Liver (tissue), 3 donors: ENCODE measurements around the gene DHRS12.

Experiments
- EGR1 ChIP-seq, 2 donors: IDR thresholded peaks; 2 replicates each; pipeline ENCODE4 v1.6.1; 2016 to 2018; ENCODE audit warnings: antibody characterized with exemption in 2 of 2, low read depth in 2 of 2
- GABPA ChIP-seq, 2 donors: IDR thresholded peaks in 1 of 2; conservative IDR thresholded peaks in 1 of 2; 2 replicates each; pipeline ENCODE4 v1.6.1; 2016; ENCODE audit warnings: antibody characterized with exemption in 2 of 2, mild to moderate bottlenecking in 1 of 2, moderate library complexity in 1 of 2
- HNF4G ChIP-seq: IDR thresholded peaks from 2 replicates; pipeline ENCODE4 v1.6.1; 2016; ENCODE audit warnings: antibody characterized with exemption
- JUND ChIP-seq, 2 donors: IDR thresholded peaks; 2 replicates each; pipeline ENCODE4 v1.6.1; 2016; ENCODE audit warnings: antibody characterized with exemption in 2 of 2
- RXRA ChIP-seq, 2 donors: IDR thresholded peaks; 2 replicates each; pipeline ENCODE4 v1.6.1; 2017 to 2018; ENCODE audit warnings: antibody characterized with exemption in 2 of 2, mild to moderate bottlenecking in 1 of 2
- SP1 ChIP-seq: IDR thresholded peaks from 2 replicates; pipeline ENCODE4 v1.6.1; 2018; ENCODE audit warnings: antibody characterized with exemption, mild to moderate bottlenecking
- TAF1 ChIP-seq: conservative IDR thresholded peaks from 2 replicates; pipeline ENCODE4 v1.6.1; 2016; ENCODE audit warnings: antibody characterized with exemption, mild to moderate bottlenecking
- YY1 ChIP-seq: IDR thresholded peaks from 2 replicates; pipeline ENCODE4 v1.6.1; 2016; ENCODE audit warnings: antibody characterized with exemption, mild to moderate bottlenecking
- TF ChIP-seq, protein P1 (sequence below): fragments of 150-350 bp; IDR thresholded peaks from 2 replicates; pipeline ENCODE4 v1.5.1; 2017; ENCODE audit warnings: improper control_type of control experiment, low read depth, low read length; ENCODE audit not compliant: missing input control
- TF ChIP-seq, protein P2 (sequence below): IDR thresholded peaks from 2 replicates; pipeline ENCODE4 v1.6.1; 2016; ENCODE audit warnings: antibody characterized with exemption
- TF ChIP-seq, protein P3 (sequence below): IDR thresholded peaks from 2 replicates; pipeline ENCODE4 v1.6.1; 2016; ENCODE audit warnings: antibody characterized with exemption
- TF ChIP-seq, protein P4 (sequence below): IDR thresholded peaks from 2 replicates; pipeline ENCODE4 v1.6.1; 2016; ENCODE audit warnings: antibody characterized with exemption, mild to moderate bottlenecking
- TF ChIP-seq, protein P5 (sequence below): IDR thresholded peaks from 2 replicates; pipeline ENCODE4 v1.6.1; 2016; ENCODE audit warnings: antibody characterized with exemption
- donor health status: healthy.
- donor health status: healthy.

DNA sequence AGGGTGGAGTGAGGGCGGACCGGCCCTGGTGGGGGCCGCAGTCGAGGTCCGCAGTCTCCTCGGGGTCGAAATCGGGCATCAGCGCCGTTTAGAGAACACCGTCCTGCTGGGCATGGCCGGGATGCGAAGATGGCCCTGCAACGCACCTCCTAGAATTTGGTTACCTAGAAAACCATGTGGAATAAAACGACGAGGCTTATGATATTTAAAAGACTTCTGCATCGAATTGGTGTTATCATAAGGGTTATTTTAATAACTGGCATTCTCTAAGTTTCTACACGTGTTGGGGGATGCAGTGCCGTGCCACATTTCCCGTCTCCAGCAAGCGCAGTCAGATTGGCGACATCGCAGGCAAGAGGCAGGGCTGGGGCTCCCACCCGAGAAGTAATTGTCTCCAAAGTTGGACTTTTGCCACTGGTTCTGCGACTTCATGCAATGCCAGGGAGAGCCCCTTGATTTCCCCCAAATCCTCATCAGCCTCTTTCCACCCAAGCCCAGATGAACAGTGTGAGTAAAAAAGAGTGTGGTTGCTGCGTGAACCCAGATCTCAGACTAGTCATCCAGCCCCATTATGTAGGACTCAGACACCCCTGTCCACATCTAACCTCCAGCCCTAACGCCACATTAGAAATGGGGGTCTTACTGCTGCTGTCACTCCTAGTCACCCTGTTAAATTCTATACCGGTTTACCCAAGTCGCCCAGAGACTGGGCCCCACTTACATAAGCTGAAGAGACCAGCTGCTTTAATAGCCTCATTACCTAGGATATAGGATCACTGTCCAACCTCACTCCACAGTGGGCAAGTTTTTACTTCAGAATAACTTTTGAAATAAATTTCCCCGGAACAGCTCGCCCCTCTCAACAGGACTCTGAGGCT lies 571 bp upstream of the DHRS12 start:
- TF ChIP-seq, protein P1, sequence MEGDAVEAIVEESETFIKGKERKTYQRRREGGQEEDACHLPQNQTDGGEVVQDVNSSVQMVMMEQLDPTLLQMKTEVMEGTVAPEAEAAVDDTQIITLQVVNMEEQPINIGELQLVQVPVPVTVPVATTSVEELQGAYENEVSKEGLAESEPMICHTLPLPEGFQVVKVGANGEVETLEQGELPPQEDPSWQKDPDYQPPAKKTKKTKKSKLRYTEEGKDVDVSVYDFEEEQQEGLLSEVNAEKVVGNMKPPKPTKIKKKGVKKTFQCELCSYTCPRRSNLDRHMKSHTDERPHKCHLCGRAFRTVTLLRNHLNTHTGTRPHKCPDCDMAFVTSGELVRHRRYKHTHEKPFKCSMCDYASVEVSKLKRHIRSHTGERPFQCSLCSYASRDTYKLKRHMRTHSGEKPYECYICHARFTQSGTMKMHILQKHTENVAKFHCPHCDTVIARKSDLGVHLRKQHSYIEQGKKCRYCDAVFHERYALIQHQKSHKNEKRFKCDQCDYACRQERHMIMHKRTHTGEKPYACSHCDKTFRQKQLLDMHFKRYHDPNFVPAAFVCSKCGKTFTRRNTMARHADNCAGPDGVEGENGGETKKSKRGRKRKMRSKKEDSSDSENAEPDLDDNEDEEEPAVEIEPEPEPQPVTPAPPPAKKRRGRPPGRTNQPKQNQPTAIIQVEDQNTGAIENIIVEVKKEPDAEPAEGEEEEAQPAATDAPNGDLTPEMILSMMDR = no peak
- no peak for TF ChIP-seq GABPA (IDR thresholded peaks at IDR 0.05 in 1 of 2, conservative IDR thresholded peaks at IDR 0.05 in 1 of 2)
- no peak for TF ChIP-seq SP1
- no peak for TF ChIP-seq RXRA (IDR thresholded peaks at IDR 0.05)
- peak; percentile 57 for TF ChIP-seq YY1
- TF ChIP-seq, protein P2, sequence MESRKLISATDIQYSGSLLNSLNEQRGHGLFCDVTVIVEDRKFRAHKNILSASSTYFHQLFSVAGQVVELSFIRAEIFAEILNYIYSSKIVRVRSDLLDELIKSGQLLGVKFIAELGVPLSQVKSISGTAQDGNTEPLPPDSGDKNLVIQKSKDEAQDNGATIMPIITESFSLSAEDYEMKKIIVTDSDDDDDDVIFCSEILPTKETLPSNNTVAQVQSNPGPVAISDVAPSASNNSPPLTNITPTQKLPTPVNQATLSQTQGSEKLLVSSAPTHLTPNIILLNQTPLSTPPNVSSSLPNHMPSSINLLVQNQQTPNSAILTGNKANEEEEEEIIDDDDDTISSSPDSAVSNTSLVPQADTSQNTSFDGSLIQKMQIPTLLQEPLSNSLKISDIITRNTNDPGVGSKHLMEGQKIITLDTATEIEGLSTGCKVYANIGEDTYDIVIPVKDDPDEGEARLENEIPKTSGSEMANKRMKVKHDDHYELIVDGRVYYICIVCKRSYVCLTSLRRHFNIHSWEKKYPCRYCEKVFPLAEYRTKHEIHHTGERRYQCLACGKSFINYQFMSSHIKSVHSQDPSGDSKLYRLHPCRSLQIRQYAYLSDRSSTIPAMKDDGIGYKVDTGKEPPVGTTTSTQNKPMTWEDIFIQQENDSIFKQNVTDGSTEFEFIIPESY = no peak
- no peak for TF ChIP-seq JUND (IDR thresholded peaks at IDR 0.05)
- no peak for TF ChIP-seq EGR1 (IDR thresholded peaks at IDR 0.05; ENCODE audit: low read depth in 2 of 2)
- no peak for TF ChIP-seq TAF1
- TF ChIP-seq, protein P3, sequence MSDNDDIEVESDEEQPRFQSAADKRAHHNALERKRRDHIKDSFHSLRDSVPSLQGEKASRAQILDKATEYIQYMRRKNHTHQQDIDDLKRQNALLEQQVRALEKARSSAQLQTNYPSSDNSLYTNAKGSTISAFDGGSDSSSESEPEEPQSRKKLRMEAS = no peak
- TF ChIP-seq, protein P4, sequence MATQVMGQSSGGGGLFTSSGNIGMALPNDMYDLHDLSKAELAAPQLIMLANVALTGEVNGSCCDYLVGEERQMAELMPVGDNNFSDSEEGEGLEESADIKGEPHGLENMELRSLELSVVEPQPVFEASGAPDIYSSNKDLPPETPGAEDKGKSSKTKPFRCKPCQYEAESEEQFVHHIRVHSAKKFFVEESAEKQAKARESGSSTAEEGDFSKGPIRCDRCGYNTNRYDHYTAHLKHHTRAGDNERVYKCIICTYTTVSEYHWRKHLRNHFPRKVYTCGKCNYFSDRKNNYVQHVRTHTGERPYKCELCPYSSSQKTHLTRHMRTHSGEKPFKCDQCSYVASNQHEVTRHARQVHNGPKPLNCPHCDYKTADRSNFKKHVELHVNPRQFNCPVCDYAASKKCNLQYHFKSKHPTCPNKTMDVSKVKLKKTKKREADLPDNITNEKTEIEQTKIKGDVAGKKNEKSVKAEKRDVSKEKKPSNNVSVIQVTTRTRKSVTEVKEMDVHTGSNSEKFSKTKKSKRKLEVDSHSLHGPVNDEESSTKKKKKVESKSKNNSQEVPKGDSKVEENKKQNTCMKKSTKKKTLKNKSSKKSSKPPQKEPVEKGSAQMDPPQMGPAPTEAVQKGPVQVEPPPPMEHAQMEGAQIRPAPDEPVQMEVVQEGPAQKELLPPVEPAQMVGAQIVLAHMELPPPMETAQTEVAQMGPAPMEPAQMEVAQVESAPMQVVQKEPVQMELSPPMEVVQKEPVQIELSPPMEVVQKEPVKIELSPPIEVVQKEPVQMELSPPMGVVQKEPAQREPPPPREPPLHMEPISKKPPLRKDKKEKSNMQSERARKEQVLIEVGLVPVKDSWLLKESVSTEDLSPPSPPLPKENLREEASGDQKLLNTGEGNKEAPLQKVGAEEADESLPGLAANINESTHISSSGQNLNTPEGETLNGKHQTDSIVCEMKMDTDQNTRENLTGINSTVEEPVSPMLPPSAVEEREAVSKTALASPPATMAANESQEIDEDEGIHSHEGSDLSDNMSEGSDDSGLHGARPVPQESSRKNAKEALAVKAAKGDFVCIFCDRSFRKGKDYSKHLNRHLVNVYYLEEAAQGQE = no peak
- TF ChIP-seq, protein P5, sequence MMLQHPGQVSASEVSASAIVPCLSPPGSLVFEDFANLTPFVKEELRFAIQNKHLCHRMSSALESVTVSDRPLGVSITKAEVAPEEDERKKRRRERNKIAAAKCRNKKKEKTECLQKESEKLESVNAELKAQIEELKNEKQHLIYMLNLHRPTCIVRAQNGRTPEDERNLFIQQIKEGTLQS = no peak
- TF ChIP-seq HNF4G = no peak
